ENCODE data around the gene TRIM67.
"Not testable (repeated sequence)": the region's sequence is repeated elsewhere in the genome, so short reads cannot be mapped to it uniquely, and the experiment has no call there.

The TRIM67 gene

GRCh38 chr1:231161667-231162296 lies at the start of gene TRIM67:
Gene TRIM67, plus strand, starts transcription at chr1:231162058. Its CDS starts 912 bp downstream, at chr1:231162970.
- FAIRE-seq, result no peak

DNA sequence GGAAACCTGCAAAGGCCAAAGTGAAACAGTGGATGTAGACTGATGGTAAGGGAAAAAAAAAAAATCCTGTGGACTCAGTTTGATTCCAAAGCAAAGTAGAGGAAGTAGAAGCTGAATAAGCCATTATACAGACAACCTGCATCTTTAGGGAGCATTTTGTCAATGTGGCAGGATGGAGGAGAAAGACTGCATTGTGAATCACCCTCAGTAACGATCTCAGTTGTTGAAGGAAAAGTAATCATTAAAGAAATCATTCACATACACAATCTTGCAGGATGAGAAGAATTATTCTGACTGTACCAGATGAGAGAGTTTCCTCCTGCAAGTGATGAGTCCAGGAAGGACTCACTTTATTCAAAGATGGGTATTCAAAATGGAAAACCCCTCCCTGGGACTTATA lies 45.1 kb upstream of the TRIM67 start:
- no peak for FAIRE-seq

GRCh38 chr1:231118704-231119453 lies 43.0 kb upstream of the TRIM67 start:
- no peak for FAIRE-seq

DNA sequence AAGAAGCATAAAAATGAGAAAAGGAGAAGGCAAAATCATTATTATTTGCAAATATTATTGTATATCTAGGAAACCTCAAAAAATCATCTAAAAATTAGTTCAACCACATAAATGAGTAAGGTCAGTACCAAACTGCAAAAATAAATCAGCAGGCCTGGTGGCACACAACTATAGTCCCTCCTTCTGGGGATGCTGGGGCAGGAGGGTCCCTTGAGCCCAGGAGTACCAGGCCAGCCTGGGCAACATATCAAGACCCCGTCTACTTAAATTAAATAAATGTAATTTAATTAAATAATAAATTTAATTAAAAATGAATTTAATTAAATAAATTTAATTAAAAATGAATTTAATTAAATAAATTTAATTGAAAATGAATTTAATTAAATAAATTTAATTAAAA lies 40.3 kb upstream of the TRIM67 start:
- peak; percentile 100 for FAIRE-seq

GRCh38 chr1:231122143-231122542 lies 39.7 kb upstream of the TRIM67 start:
- FAIRE-seq, result no peak

DNA sequence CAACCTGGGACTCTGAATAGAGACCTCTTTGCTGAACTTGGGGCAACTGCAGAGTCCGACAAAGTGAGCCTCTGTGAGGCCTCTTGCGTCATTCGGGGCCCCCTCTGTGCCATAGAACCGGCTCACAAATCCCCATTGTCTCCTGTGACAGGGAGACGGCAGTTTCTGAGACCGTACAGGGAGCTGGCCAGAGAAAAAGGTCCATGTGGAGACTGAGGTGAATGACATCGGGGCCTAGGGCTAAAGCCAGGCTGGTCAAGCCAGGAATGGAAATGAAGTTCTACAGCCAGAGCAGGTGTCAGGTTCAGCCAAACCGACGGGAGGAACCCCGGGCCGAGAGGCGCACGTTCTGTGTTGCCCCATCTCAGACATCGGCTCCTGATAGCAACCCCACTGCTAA lies 37.1 kb upstream of the TRIM67 start:
- FAIRE-seq, result no peak

GRCh38 chr1:231125972-231126580 lies 35.8 kb upstream of the TRIM67 start:
- FAIRE-seq, result no peak

- FAIRE-seq, result not testable (repeated sequence)
These were observed 34.8 kb upstream of the TRIM67 start for GRCh38 chr1:231127106-231127505.

GRCh38 chr1:231128471-231128870 lies 33.4 kb upstream of the TRIM67 start:
- not testable (repeated sequence) for FAIRE-seq

DNA sequence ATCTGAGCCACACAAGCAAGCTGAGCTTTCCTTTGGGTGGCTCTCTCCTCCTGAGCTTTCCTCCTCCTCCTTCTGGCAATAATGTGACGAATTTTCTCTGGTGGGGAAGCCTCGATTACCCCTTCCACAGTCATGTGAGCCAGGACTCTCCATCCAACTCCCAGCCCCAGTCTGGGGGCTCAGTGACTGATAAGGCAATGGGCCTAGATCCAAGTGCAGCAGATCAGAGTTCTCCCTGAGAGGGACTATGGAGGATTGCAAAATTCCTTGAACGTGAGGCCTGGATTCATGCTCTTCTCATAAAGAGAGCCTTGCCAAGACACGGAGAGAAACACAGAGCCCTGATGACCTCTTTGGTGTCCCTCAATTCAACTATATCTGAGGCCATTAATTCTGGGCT lies 31.3 kb upstream of the TRIM67 start:
- FAIRE-seq, result no peak

DNA sequence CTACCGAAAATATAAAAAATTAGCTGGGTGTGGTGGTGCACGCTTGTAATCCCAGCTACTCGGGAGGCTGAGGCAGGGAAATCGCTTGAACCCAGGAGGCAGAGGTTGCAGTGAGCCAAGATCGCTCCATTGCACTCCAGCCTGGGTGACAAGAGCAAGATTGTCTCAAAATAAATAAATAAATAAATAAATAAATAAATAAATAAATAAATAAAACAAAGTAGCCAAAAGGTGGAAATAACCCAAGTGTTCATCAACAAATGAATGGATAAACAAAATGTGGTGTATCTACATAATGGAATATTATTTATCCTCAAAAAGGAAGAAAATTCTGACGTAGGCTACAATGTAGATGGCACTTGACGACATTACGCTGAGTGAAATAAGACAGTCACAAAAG lies 29.3 kb upstream of the TRIM67 start:
- not testable (repeated sequence) for FAIRE-seq

- no peak for FAIRE-seq
These were observed 27.2 kb upstream of the TRIM67 start for GRCh38 chr1:231134624-231135023.

DNA sequence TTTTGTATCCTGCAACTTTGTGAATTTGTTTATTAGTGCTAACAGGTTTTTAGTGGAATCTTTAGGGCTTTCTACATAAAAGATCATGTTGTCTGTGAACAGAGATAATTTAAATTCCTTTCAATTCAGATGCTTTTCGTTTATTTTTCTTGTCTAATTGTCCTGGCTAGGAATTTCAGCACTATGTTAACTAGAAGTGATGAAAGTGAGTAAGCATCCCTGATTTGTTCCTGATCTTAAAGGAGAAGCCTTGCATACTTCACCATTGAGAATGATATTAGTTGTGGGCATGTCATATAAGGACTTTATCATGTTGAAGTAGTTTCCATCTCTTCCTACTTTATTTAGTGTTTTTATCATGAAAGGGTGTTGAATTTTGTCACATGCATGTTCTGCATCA lies 23.6 kb upstream of the TRIM67 start:
- FAIRE-seq, result no peak

- no peak for FAIRE-seq
These were observed 22.7 kb upstream of the TRIM67 start for GRCh38 chr1:231139125-231139649.

- no peak for FAIRE-seq
These were observed 21.9 kb upstream of the TRIM67 start for GRCh38 chr1:231139659-231140654.

- FAIRE-seq, result no peak
These were observed 17.3 kb upstream of the TRIM67 start for GRCh38 chr1:231144416-231145193.

GRCh38 chr1:231147896-231148295 lies 14.0 kb upstream of the TRIM67 start:
- no peak for FAIRE-seq

- no peak for FAIRE-seq
These were observed 10.0 kb upstream of the TRIM67 start for GRCh38 chr1:231151811-231152210.

DNA sequence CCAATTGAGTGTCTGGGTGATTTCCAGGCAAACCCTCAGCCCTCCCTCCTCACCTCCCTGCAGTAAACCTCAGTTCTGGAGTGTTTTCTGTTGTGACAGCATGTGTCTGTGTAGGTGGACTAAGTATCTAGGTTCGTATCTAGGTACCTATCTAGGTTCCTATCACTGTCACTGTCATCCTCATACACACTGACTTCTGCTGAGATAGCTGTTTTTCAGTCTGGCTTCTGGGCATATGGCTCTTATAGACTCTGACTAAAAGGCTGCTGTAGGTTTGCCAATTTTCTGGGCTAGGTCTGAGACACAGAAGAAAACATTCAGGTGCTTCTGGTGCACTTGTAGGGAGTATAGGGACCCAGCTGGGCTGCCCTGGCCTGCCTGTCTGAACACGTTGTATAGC lies 8.1 kb upstream of the TRIM67 start:
- no peak for FAIRE-seq

DNA sequence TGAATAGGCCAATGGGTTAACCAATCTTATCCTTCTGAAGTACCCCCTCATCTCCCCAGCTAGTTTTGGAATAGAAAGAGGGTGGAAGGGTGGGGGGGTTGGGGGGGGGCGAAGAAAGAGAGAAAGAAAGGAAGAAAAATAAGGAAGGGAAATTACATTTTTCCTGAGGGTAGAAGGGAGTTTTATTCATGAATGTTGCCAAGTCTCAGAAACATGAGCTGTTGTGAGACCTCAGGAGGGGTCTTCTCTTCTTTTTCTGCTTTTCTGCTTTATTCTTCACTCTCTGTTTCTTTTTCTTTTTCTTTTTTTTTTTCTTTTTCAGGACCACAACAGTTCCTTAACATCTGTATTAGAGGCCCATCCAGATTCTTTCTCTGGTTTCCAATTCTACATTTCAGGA lies 6.0 kb upstream of the TRIM67 start:
- no peak for FAIRE-seq

DNA sequence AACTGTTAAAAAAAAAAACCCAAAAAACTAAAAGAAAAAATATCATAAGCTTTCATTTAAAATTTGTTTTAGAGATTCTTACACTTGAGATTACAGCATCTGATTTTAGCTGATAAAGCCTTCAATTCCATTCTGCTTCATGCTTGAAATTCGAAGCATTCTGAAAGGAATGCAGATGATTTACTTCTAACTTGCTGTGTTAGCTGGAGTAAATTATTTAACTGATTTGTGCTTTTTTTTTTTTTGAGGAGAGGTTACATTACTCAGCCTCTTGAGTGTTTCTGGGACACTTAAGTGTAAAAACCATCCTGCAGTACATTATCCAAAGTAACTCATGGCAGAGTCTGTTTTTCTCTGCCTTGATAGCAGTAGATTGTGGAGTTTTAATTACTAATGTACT lies 4.5 kb upstream of the TRIM67 start:
- no peak for FAIRE-seq

GRCh38 chr1:231158141-231158540 lies 3.7 kb upstream of the TRIM67 start:
- not testable (repeated sequence) for FAIRE-seq

All from A204.1 (cell line).